Measurements from ENCODE around the gene LTN1.

Gene LTN1

DNA sequence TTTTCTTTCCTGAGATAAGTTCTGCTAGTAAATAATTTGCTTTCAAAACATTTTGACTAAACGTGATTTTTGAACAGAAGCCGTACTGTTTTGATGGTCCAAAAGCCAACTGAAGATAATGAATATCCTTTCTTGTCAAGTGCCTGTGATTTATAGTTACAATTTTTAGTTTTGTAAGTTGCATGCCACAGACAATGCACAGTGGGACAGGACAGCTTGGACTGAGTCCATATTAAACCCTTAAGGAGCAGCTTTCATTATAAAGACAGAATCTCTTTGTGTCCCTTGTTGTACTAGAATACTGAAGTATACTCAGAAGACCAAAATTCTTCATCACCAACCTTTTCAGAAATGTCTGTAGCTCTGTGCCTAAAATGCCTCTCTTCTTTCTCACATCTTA, 92.2 kb downstream of the LTN1 start:
- no peak for DNase-seq (ENCODE audit: low read depth)
- H3K36me3 ChIP-seq (ENCODE audit: control insufficient read depth, insufficient read depth, low read length, severe bottlenecking) = no peaks in the 10 kb centered on the region
- H3K27me3 ChIP-seq (replicated peaks; ENCODE audit: control insufficient read depth, insufficient read depth, low read length) = no peaks in the 10 kb centered on the region
- H3K9ac ChIP-seq (ENCODE audit: low read length) = no peak overlapping the region
- H3K9me3 ChIP-seq (ENCODE audit: control insufficient read depth, low read length) = no peaks in the 10 kb centered on the region
- H3K4me1 ChIP-seq (ENCODE audit: control insufficient read depth, insufficient read depth, low read length) = peaks cover 23% of the 10 kb centered on the region
- H3K4me3 ChIP-seq (ENCODE audit: low read length) = no peak overlapping the region

- Histone ChIP-seq H3K4me1 (ENCODE audit: control insufficient read depth, insufficient read depth, low read length) (peaks cover 15% of the 10 kb centered on the region), H3K27me3 (replicated peaks; ENCODE audit: control insufficient read depth, insufficient read depth, low read length) (no peaks in the 10 kb centered on the region), H3K9ac (ENCODE audit: low read length) (peak overlapping the region; percentile 62), H3K9me3 (ENCODE audit: control insufficient read depth, low read length) (no peaks in the 10 kb centered on the region), H3K4me3 (ENCODE audit: low read length) (no peak overlapping the region), H3K36me3 (ENCODE audit: control insufficient read depth, insufficient read depth, low read length, severe bottlenecking) (no peaks in the 10 kb centered on the region)
- DNase-seq (ENCODE audit: low read depth) = peak; percentile 71
Observed at GRCh38 chr21:28899744-28900143, 92.9 kb downstream of the LTN1 start.

DNA sequence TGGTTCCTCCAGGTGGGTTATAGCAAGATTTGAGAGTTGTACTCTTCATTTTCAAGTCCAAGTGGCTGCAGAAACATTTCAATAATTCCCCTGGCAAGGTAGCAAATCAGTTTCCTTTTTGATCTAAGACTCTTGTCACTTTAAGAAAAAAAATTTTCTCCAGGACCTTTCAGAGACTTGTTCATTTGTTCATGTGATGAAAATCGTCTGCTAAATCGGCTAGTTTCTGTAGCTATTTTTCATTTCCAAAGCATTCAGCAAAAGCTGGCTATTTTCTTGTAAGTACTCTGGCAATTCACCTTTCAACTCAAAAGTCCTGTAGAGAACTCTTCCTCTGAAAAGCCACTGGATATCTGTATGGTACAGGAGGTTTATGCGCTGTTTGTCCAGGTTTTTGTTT, 93.5 kb downstream of the LTN1 start:
- Histone ChIP-seq H3K9ac (ENCODE audit: low read length) (peak overlapping the region; percentile 62), H3K36me3 (ENCODE audit: control insufficient read depth, insufficient read depth, low read length, severe bottlenecking) (no peaks in the 10 kb centered on the region), H3K27me3 (replicated peaks; ENCODE audit: control insufficient read depth, insufficient read depth, low read length) (no peaks in the 10 kb centered on the region), H3K4me3 (ENCODE audit: low read length) (no peak overlapping the region), H3K9me3 (ENCODE audit: control insufficient read depth, low read length) (no peaks in the 10 kb centered on the region), H3K4me1 (ENCODE audit: control insufficient read depth, insufficient read depth, low read length) (peaks cover 14% of the 10 kb centered on the region)
- no peak for DNase-seq (ENCODE audit: low read depth)

- Histone ChIP-seq H3K27me3 (replicated peaks; ENCODE audit: control insufficient read depth, insufficient read depth, low read length) (no peaks in the 10 kb centered on the region), H3K36me3 (ENCODE audit: control insufficient read depth, insufficient read depth, low read length, severe bottlenecking) (no peaks in the 10 kb centered on the region), H3K4me3 (ENCODE audit: low read length) (no peak overlapping the region), H3K9ac (ENCODE audit: low read length) (no peak overlapping the region), H3K4me1 (ENCODE audit: control insufficient read depth, insufficient read depth, low read length) (no peaks in the 10 kb centered on the region), H3K9me3 (ENCODE audit: control insufficient read depth, low read length) (no peaks in the 10 kb centered on the region)
- DNase-seq (ENCODE audit: low read depth) = no peak
Observed at GRCh38 chr21:28893687-28894086, 99.0 kb downstream of the LTN1 start.

GRCh38 chr21:28892199-28893111, 100.2 kb downstream of the LTN1 start:
- DNase-seq (ENCODE audit: low read depth) = no peak
- H3K9ac ChIP-seq (ENCODE audit: low read length) = no peak overlapping the region
- no peaks in the 10 kb centered on the region for H3K36me3 ChIP-seq (ENCODE audit: control insufficient read depth, insufficient read depth, low read length, severe bottlenecking)
- H3K4me1 ChIP-seq (ENCODE audit: control insufficient read depth, insufficient read depth, low read length) = no peaks in the 10 kb centered on the region
- H3K9me3 ChIP-seq (ENCODE audit: control insufficient read depth, low read length) = no peaks in the 10 kb centered on the region
- H3K27me3 ChIP-seq (replicated peaks; ENCODE audit: control insufficient read depth, insufficient read depth, low read length) = no peaks in the 10 kb centered on the region
- H3K4me3 ChIP-seq (ENCODE audit: low read length) = no peak overlapping the region

GRCh38 chr21:28885853-28886177, 106.9 kb downstream of the LTN1 start:
- peak overlapping the region; percentile 90 for H3K9ac ChIP-seq (ENCODE audit: low read length)
- peak overlapping the region; percentile 82 for H3K4me3 ChIP-seq (ENCODE audit: low read length)
- no peaks in the 10 kb centered on the region for H3K9me3 ChIP-seq (ENCODE audit: control insufficient read depth, low read length)
- peaks cover 25% of the 10 kb centered on the region for H3K4me1 ChIP-seq (ENCODE audit: control insufficient read depth, insufficient read depth, low read length)
- no peaks in the 10 kb centered on the region for H3K27me3 ChIP-seq (replicated peaks; ENCODE audit: control insufficient read depth, insufficient read depth, low read length)
- H3K36me3 ChIP-seq (ENCODE audit: control insufficient read depth, insufficient read depth, low read length, severe bottlenecking) = peaks cover 16% of the 10 kb centered on the region
- DNase-seq (ENCODE audit: low read depth) = peak; percentile 75

DNA sequence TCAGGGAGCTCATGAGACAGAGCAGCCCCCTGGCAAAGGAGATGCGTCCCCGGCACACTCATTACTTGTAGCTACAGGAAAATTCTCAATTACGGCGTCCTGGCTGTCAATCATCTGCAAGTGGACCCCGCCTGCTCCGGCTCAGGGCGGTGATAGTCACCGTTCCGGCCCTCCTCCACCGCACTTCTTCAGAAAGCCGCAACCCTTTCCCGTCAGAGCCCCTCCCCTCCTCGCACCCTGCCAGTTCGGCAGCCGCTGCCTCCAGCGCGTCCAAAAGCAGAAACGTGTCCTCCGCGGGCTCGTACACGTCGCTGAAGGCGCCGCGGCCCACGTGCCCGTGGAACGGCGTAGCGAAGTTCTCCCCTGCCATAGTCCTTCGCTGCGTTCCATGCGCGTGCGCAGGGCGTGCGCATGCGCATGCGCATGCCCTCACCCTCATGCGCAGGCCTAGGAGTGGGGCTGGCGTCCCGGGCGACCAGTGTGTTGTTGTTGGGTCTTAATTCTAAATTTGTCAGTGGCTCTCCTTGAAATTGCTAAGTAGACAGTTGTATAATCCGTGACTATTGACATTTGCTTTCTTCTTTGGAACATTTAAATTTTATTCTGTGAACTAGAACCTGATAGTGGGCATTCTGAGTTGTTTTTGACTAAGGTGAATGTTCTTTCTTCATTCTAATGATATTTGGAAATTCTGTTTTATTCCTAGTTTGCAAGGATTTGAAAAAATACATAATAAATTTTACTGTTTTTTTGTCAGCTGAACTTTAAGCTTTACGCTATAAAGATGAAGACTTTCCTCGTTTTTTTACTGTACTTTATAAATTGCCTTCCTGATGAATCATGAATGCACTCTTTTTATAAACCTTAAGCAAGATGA, 107.5 kb downstream of the LTN1 start:
- Histone ChIP-seq H3K9ac (ENCODE audit: low read length) (peak overlapping the region; percentile 90), H3K4me1 (ENCODE audit: control insufficient read depth, insufficient read depth, low read length) (peaks cover 25% of the 10 kb centered on the region), H3K9me3 (ENCODE audit: control insufficient read depth, low read length) (no peaks in the 10 kb centered on the region), H3K36me3 (ENCODE audit: control insufficient read depth, insufficient read depth, low read length, severe bottlenecking) (peaks cover 17% of the 10 kb centered on the region), H3K27me3 (replicated peaks; ENCODE audit: control insufficient read depth, insufficient read depth, low read length) (no peaks in the 10 kb centered on the region), H3K4me3 (ENCODE audit: low read length) (peak overlapping the region; percentile 82)
- DNase-seq (ENCODE audit: low read depth) = peak; percentile 94

DNA sequence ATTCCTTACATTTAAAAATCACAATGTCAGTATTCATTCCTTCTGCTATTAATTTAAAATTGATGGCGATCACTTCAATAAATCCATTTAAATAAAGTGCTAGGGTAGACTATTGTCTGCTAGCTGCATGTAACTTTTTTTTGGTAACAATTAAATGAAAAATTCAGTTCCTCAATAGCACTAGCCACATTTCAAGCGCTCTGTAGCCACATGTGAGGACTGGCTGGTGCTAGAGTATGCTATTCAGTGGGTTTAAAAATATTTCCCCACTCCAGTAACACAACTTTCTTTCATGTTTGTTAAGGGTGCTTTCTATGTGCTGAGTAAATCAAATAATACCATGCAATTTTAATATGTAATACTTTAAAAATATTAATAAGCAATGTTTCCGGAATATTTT, 108.2 kb downstream of the LTN1 start:
- H3K36me3 ChIP-seq (ENCODE audit: control insufficient read depth, insufficient read depth, low read length, severe bottlenecking) = peaks cover 25% of the 10 kb centered on the region
- H3K9me3 ChIP-seq (ENCODE audit: control insufficient read depth, low read length) = no peaks in the 10 kb centered on the region
- no peak for DNase-seq (ENCODE audit: low read depth)
- peak overlapping the region; percentile 90 for H3K9ac ChIP-seq (ENCODE audit: low read length)
- peaks cover 25% of the 10 kb centered on the region for H3K4me1 ChIP-seq (ENCODE audit: control insufficient read depth, insufficient read depth, low read length)
- H3K4me3 ChIP-seq (ENCODE audit: low read length) = peak overlapping the region; percentile 82
- H3K27me3 ChIP-seq (replicated peaks; ENCODE audit: control insufficient read depth, insufficient read depth, low read length) = no peaks in the 10 kb centered on the region

DNA sequence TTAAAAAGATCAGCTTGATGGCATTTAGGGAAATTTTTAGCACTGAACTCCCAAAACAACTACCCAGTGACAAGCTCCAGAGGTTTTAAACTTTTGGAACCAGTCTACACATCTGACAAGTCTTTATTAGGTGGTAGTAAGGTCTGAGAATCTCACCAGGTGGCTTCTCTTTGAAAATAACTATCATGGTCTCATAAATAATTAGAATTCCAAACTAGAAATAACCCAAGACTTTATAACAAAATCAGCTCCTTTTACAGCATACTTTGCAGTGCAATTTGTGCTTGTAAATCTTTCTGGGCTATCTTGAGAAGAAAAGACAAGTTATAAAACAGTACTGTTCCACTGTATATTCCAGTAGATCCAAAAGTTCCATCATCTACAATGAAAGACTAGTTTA, 108.7 kb downstream of the LTN1 start:
- H3K4me3 ChIP-seq (ENCODE audit: low read length) = peak overlapping the region; percentile 82

GRCh38 chr21:28882345-28882744, 110.3 kb downstream of the LTN1 start:
- H3K27me3 ChIP-seq (replicated peaks; ENCODE audit: control insufficient read depth, insufficient read depth, low read length) = no peaks in the 10 kb centered on the region
- peaks cover 37% of the 10 kb centered on the region for H3K36me3 ChIP-seq (ENCODE audit: control insufficient read depth, insufficient read depth, low read length, severe bottlenecking)
- H3K9ac ChIP-seq (ENCODE audit: low read length) = no peak overlapping the region
- no peak overlapping the region for H3K4me3 ChIP-seq (ENCODE audit: low read length)
- H3K9me3 ChIP-seq (ENCODE audit: control insufficient read depth, low read length) = no peaks in the 10 kb centered on the region
- peaks cover 25% of the 10 kb centered on the region for H3K4me1 ChIP-seq (ENCODE audit: control insufficient read depth, insufficient read depth, low read length)
- no peak for DNase-seq (ENCODE audit: low read depth)

More for the DNA sequence above, 108.7 kb downstream of the LTN1 start:
- Histone ChIP-seq H3K4me1 (ENCODE audit: control insufficient read depth, insufficient read depth, low read length) (peaks cover 25% of the 10 kb centered on the region), H3K9me3 (ENCODE audit: control insufficient read depth, low read length) (no peaks in the 10 kb centered on the region), H3K36me3 (ENCODE audit: control insufficient read depth, insufficient read depth, low read length, severe bottlenecking) (peaks cover 29% of the 10 kb centered on the region), H3K27me3 (replicated peaks; ENCODE audit: control insufficient read depth, insufficient read depth, low read length) (no peaks in the 10 kb centered on the region), H3K9ac (ENCODE audit: low read length) (peak overlapping the region; percentile 90)
- peak; percentile 1 for DNase-seq (ENCODE audit: low read depth)
